HCEC 1CT (cell line): ENCODE results near the gene SNRNP35.
"Not testable (repeated sequence)": the region's sequence is repeated elsewhere in the genome, so short reads cannot be mapped to it uniquely, and the experiment has no call there.

Experiments used
- DNase-seq: peaks from one replicate; pipeline ENCODE4 v3.0.0-alpha.2; 2017

SNRNP35 gene

GRCh38 chr12:123457980-123458779 is at the start of gene SNRNP35:
SNRNP35 (plus strand) TSS chr12:123458139; CDS start chr12:123465541, 7,402 bp downstream.
- DNase-seq, result peak; percentile 72

GRCh38 chr12:123408619-123409018 is 49.3 kb upstream of the SNRNP35 start:
- DNase-seq, result not testable (repeated sequence)

- DNase-seq, result not testable (repeated sequence)
These were observed 48.5 kb upstream of the SNRNP35 start for GRCh38 chr12:123409284-123410040.

- no peak for DNase-seq
These were observed 47.9 kb upstream of the SNRNP35 start for GRCh38 chr12:123410041-123410412.

- no peak for DNase-seq
These were observed 36.6 kb upstream of the SNRNP35 start for GRCh38 chr12:123421314-123421713.

GRCh38 chr12:123427036-123427769 is 30.7 kb upstream of the SNRNP35 start:
- no peak for DNase-seq

- DNase-seq, result no peak
These were observed 29.3 kb upstream of the SNRNP35 start for GRCh38 chr12:123428591-123428990.

- not testable (repeated sequence) for DNase-seq
These were observed 28.8 kb upstream of the SNRNP35 start for GRCh38 chr12:123429101-123429500.

- DNase-seq, result not testable (repeated sequence)
These were observed 25.8 kb upstream of the SNRNP35 start for GRCh38 chr12:123431951-123432817.

- DNase-seq, result no peak
These were observed 24.3 kb upstream of the SNRNP35 start for GRCh38 chr12:123433615-123434014.

GRCh38 chr12:123435636-123436016 is 22.3 kb upstream of the SNRNP35 start:
- no peak for DNase-seq

- peak; percentile 87 for DNase-seq
These were observed 21.6 kb upstream of the SNRNP35 start, which contains the start of gene RILPL2 for GRCh38 chr12:123436017-123436964. RILPL2 (minus strand) TSS chr12:123436684; CDS start chr12:123436420, 264 bp downstream.

GRCh38 chr12:123441523-123442164 is 16.3 kb upstream of the SNRNP35 start:
- no peak for DNase-seq

GRCh38 chr12:123442774-123443173 is 15.2 kb upstream of the SNRNP35 start:
- DNase-seq, result no peak

- peak; percentile 76 for DNase-seq
These were observed 13.6 kb upstream of the SNRNP35 start for GRCh38 chr12:123444092-123445026.

GRCh38 chr12:123445388-123446332 is 12.3 kb upstream of the SNRNP35 start:
- no peak for DNase-seq

- DNase-seq, result no peak
These were observed 11.6 kb upstream of the SNRNP35 start for GRCh38 chr12:123446333-123446713.

GRCh38 chr12:123449249-123449733 is 8.6 kb upstream of the SNRNP35 start:
- peak; percentile 43 for DNase-seq
